ENCODE results near the gene NFKBIE.

Gene NFKBIE

DNA sequence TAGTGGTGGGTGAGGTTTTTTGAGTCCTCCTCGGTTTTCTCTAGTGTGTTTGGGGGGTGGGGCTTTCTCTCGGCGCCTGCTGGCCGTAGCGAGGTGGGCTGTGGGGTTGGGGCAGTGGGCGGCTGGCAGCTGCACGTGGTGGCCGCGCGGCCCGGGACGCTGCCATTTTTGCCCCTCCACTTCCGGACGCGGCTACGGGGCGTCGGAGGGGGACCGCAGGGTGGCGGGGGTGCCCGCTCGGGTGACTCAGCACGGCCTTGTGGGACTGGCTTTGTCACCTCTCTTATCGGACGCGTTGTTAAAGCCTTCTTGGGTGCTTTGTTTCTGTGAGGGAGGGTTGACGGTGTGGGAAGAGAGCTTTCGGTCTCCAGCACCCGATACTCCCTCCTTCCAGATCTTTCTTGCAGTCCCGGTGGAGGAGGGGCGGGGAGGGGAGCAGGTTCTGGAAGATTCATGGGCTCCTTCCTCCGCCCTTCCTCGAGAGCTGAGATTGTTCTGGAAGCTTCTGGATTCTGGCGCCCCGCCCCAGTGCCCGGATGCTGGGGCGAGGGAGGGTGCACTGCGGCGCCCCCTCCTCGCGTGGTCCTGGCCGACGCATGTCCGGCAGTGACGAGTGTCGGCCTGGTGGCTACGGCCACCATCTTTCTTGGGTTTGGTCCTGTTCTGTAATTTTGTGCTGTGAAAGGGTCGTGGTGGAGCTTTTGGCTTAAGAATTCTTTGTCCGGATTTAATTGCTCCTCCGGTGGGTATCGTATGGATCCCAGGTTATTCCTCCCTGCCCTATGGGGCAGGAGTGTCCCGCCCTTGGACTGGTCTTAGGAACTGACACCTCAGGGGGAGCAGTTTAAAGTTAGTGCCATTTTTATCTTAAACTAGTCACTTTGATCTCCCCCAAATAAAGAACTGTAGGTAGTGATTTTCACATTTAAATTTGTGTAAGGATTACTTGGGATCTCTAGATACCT lies 17.7 kb downstream of the NFKBIE start:
- peak overlapping the region; percentile 92 for H3K27ac ChIP-seq (replicated peaks)
- no peak for TF ChIP-seq SPI1 (IDR thresholded peaks at IDR 0.05; ENCODE audit: borderline replicate concordance, low read depth)
- 0 out of 2 replicates have a peak, but pooled peaks have one; percentile 23 for TF ChIP-seq GABPA (IDR thresholded peaks at IDR 0.05; ENCODE audit: low read depth)
- no peak; the same call in none of the 2 replicates for TF ChIP-seq POLR2AphosphoS5 (IDR thresholded peaks at IDR 0.05; ENCODE audit: low read depth)
- peak overlapping the region; percentile 59 for H3K4me3 ChIP-seq (replicated peaks; ENCODE audit: insufficient read depth, low read length)
- no peaks in the 10 kb centered on the region for H3K27me3 ChIP-seq (ENCODE audit: insufficient read depth, poor library complexity, severe bottlenecking)
- DNase-seq (ENCODE audit: low read depth in 1 of 2, low spot score in 1 of 2) = peak; percentile 67 to 82

DNA sequence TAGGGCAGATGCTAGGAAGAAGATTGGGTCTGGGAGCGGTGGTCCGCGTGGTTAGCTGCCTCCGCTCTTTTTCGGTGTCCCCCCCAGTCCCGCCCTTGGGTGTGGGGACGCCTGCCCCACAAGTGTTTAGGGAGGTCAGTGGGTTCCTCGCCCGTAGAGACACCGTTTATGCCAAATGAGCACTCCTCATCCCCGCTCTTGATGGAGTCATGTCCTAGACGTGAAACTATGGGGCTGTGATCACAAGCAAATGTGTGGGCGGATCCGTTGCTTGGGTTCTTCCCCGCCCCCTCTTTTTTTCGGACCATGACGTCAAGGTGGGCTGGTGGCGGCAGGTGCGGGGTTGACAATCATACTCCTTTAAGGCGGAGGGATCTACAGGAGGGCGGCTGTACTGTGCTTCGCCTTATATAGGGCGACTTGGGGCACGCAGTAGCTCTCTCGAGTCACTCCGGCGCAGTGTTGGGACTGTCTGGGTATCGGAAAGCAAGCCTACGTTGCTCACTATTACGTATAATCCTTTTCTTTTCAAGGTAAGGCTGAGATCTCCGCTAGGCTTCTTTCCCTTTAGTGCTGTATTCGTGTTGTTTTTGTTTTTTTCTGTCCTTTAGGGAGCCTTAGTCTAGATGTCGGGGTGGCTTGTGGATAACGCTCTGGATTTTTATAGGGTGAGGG lies 18.6 kb downstream of the NFKBIE start, which contains the start of gene HSP90AB1:
Gene HSP90AB1 (plus strand): TSS at position 439 of the 675 bp plus-strand sequence. CDS start 1,529 bp downstream, outside the sequence.
- Histone ChIP-seq H3K27ac (replicated peaks) (peak within 1 kb of the TSS; percentile 92), H3K27me3 (ENCODE audit: insufficient read depth, poor library complexity, severe bottlenecking) (no peaks in the 10 kb centered on the region), H3K4me3 (replicated peaks; ENCODE audit: insufficient read depth, low read length) (peak within 1 kb of the TSS; percentile 59)
- no peak for TF ChIP-seq GABPA (IDR thresholded peaks at IDR 0.05; ENCODE audit: low read depth)
- peak; percentile 99 for TF ChIP-seq POLR2AphosphoS5 (IDR thresholded peaks at IDR 0.05; ENCODE audit: low read depth)
- TF ChIP-seq, protein P1, sequence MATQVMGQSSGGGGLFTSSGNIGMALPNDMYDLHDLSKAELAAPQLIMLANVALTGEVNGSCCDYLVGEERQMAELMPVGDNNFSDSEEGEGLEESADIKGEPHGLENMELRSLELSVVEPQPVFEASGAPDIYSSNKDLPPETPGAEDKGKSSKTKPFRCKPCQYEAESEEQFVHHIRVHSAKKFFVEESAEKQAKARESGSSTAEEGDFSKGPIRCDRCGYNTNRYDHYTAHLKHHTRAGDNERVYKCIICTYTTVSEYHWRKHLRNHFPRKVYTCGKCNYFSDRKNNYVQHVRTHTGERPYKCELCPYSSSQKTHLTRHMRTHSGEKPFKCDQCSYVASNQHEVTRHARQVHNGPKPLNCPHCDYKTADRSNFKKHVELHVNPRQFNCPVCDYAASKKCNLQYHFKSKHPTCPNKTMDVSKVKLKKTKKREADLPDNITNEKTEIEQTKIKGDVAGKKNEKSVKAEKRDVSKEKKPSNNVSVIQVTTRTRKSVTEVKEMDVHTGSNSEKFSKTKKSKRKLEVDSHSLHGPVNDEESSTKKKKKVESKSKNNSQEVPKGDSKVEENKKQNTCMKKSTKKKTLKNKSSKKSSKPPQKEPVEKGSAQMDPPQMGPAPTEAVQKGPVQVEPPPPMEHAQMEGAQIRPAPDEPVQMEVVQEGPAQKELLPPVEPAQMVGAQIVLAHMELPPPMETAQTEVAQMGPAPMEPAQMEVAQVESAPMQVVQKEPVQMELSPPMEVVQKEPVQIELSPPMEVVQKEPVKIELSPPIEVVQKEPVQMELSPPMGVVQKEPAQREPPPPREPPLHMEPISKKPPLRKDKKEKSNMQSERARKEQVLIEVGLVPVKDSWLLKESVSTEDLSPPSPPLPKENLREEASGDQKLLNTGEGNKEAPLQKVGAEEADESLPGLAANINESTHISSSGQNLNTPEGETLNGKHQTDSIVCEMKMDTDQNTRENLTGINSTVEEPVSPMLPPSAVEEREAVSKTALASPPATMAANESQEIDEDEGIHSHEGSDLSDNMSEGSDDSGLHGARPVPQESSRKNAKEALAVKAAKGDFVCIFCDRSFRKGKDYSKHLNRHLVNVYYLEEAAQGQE (IDR thresholded peaks at IDR 0.05; ENCODE audit: insufficient replicate concordance, low read depth) = peak; percentile 82
- peak; percentile 97 to 99 for DNase-seq (ENCODE audit: low read depth in 1 of 2, low spot score in 1 of 2)

DNA sequence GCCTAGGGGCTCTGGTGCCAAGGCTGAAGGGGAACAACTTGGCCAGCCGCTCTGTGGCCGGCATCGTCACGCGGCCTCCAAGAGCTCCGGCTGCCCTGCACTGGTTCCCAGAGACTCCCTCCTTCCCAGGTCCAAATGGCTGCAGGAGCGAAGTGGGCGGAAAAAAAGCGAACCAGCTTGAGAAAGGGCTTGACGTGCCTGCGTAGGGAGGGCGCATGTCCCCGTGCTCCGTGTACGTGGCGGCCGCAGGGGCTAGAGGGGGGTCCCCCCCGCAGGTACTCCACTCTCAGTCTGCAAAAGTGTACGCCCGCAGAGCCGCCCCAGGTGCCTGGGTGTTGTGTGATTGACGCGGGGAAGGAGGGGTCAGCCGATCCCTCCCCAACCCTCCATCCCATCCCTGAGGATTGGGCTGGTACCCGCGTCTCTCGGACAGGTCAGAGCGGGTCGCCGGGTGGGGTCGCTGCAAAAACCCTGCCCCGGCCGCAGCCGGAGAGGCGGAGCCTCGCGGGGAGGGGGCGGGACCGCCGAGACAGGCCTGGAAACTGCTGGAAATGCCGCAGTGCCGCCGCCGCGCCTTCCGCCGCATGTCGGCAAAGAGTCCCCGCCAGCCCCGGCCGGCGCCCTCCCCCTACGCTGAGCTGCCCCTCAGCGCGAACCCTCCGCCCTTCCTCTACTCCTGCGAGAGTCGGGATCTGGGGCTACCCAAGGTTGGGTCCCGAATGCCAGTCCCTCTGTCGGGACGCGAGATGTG lies 19.3 kb downstream of the NFKBIE start:
- TF ChIP-seq, protein P2, sequence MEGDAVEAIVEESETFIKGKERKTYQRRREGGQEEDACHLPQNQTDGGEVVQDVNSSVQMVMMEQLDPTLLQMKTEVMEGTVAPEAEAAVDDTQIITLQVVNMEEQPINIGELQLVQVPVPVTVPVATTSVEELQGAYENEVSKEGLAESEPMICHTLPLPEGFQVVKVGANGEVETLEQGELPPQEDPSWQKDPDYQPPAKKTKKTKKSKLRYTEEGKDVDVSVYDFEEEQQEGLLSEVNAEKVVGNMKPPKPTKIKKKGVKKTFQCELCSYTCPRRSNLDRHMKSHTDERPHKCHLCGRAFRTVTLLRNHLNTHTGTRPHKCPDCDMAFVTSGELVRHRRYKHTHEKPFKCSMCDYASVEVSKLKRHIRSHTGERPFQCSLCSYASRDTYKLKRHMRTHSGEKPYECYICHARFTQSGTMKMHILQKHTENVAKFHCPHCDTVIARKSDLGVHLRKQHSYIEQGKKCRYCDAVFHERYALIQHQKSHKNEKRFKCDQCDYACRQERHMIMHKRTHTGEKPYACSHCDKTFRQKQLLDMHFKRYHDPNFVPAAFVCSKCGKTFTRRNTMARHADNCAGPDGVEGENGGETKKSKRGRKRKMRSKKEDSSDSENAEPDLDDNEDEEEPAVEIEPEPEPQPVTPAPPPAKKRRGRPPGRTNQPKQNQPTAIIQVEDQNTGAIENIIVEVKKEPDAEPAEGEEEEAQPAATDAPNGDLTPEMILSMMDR (IDR thresholded peaks at IDR 0.05; ENCODE audit: insufficient read depth, low read length) = no peak
- TF ChIP-seq SPI1 (IDR thresholded peaks at IDR 0.05; ENCODE audit: borderline replicate concordance, low read depth) = no peak
- no peak for TF ChIP-seq GABPA (IDR thresholded peaks at IDR 0.05; ENCODE audit: low read depth)
- Histone ChIP-seq H3K4me3 (replicated peaks; ENCODE audit: insufficient read depth, low read length) (peak overlapping the region; percentile 59), H3K27me3 (ENCODE audit: insufficient read depth, poor library complexity, severe bottlenecking) (no peaks in the 10 kb centered on the region), H3K27ac (replicated peaks) (peak overlapping the region; percentile 92)
- DNase-seq (ENCODE audit: low read depth in 1 of 2, low spot score in 1 of 2) = peak in 1 of 2 experiments; percentile 77

DNA sequence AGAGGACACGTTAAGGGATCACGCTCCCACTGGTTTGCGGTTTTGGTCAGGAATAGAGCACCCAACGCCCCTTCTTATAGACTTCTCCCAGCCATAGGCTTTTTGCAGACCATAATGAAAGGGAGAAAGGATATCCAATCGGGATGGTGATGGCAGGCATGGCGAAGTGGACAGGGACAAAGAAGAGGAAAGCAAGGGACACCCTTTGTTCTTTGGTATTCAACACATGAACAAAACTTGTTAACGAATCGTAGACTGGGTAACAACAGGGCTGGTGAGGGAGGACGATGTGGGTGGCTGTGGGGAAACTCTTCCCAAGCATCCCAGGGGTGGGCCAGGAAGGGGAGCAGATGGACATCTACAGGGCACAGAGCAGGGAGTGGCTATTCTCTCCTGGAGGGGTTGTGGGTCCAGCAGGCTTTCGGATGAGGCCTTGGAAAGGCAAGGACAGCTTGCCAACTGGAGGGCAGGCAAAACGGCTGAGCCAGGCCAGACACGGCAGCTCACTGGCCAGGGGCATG lies 19.9 kb downstream of the NFKBIE start:
- DNase-seq (ENCODE audit: low read depth in 1 of 2, low spot score in 1 of 2) = no peak
- Histone ChIP-seq H3K4me3 (replicated peaks; ENCODE audit: insufficient read depth, low read length) (peak overlapping the region; percentile 59), H3K27ac (replicated peaks) (no peak overlapping the region), H3K27me3 (ENCODE audit: insufficient read depth, poor library complexity, severe bottlenecking) (no peaks in the 10 kb centered on the region)
- TF ChIP-seq, protein P2 (IDR thresholded peaks at IDR 0.05; ENCODE audit: insufficient read depth, low read length) = no peak
- TF ChIP-seq, protein P1 (IDR thresholded peaks at IDR 0.05; ENCODE audit: insufficient replicate concordance, low read depth) = no peak
- TF ChIP-seq GABPA (IDR thresholded peaks at IDR 0.05; ENCODE audit: low read depth) (no peak), SPI1 (IDR thresholded peaks at IDR 0.05; ENCODE audit: borderline replicate concordance, low read depth) (no peak), POLR2AphosphoS5 (IDR thresholded peaks at IDR 0.05; ENCODE audit: low read depth) (no peak)

Data from HL-60 (cell line).